ENCODE data around the gene PLEKHS1. TPM values are rescaled to one million over a fixed set of nuclear protein-coding genes. Genes with fewer than 3 reads are reported as not detected.

The PLEKHS1 gene
- total RNA-seq, 1 experiment from 2014 or later: not detected

DNA sequence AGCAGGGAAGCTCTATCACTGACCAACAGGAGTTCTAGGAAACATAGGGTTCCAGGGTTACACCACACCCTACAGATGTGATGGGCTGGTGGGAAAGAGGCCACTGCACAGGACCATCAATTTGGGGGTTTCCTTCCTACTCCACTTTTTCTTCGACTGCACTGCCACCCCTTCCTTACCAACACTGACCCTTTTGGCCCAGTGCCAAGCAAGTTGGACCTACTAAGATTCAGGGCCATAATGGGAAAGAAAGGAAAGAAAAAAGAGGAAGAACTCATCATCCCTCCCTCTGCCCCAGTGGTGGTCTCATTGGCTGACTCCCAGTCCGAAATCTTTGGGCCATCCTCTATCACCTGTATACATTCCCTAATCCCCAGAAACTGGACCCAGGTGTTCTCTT, 6.1 kb upstream of the PLEKHS1 start:
- H3K4me3 Mint-ChIP-seq: no peak overlapping the region
- Histone ChIP-seq H3K4me2 (ENCODE audit: insufficient read depth, insufficient read length, low read length) (no peak overlapping the region), H3K4me1 (ENCODE audit: insufficient read depth, low read length) (no peaks in the 10 kb centered on the region), H2AK5ac (ENCODE audit: insufficient read length, low read length) (no peak overlapping the region), H2BK120ac (ENCODE audit: low read depth, low read length, poor library complexity, severe bottlenecking) (no peak overlapping the region), H3K79me1 (ENCODE audit: insufficient read depth, low read depth, low read length, poor library complexity, severe bottlenecking) (no peaks in the 10 kb centered on the region), H3T11ph (ENCODE audit: low read length) (no peak overlapping the region), H3K9ac (ENCODE audit: extremely low read depth, insufficient read length, low read length) (no peak overlapping the region), H3K56ac (ENCODE audit: insufficient read length, low read depth, low read length) (no peak overlapping the region), H3K9me3 (ENCODE audit: control insufficient read depth, low read depth, low read length) (no peaks in the 10 kb centered on the region), H3K4ac (ENCODE audit: low read depth, low read length) (no peak overlapping the region), H3K23me2 (ENCODE audit: insufficient read length, low read depth, low read length, poor library complexity, severe bottlenecking) (no peaks in the 10 kb centered on the region), H2BK5ac (ENCODE audit: insufficient read length, low read length) (no peak overlapping the region), H2BK20ac (ENCODE audit: low read depth, low read length, poor library complexity, severe bottlenecking) (no peak overlapping the region), H4K8ac (replicated peaks; ENCODE audit: insufficient read length, low read depth, low read length) (no peak overlapping the region), H3K27ac (ENCODE audit: insufficient read length, low read depth, low read length) (no peak overlapping the region), H2AFZ (ENCODE audit: low read length) (no peak overlapping the region), H3K79me2 (ENCODE audit: insufficient read depth, low read length) (no peaks in the 10 kb centered on the region), H3K18ac (ENCODE audit: insufficient read length, low read depth, low read length) (no peak overlapping the region), H4K5ac (ENCODE audit: insufficient read length, low read depth, low read length) (no peak overlapping the region), H4K20me1 (ENCODE audit: control insufficient read depth, insufficient read depth, insufficient read length) (no peaks in the 10 kb centered on the region), H3K27me3 (ENCODE audit: insufficient read depth, low read length) (no peaks in the 10 kb centered on the region; the same call in 1 of the 2 replicates), H2BK15ac (ENCODE audit: low read depth, low read length) (no peak overlapping the region), H3K14ac (ENCODE audit: insufficient read depth, low read length) (no peak overlapping the region), H4K91ac (ENCODE audit: insufficient read length, low read depth, low read length) (no peak overlapping the region), H3K23ac (ENCODE audit: insufficient read length, low read depth, low read length) (no peak overlapping the region), H2BK12ac (ENCODE audit: insufficient read length, low read depth, low read length) (no peak overlapping the region)
- H3K9me3 Mint-ChIP-seq: no peaks in the 10 kb centered on the region; a peak in 2 of 5 replicates
- TF ChIP-seq, protein P1, sequence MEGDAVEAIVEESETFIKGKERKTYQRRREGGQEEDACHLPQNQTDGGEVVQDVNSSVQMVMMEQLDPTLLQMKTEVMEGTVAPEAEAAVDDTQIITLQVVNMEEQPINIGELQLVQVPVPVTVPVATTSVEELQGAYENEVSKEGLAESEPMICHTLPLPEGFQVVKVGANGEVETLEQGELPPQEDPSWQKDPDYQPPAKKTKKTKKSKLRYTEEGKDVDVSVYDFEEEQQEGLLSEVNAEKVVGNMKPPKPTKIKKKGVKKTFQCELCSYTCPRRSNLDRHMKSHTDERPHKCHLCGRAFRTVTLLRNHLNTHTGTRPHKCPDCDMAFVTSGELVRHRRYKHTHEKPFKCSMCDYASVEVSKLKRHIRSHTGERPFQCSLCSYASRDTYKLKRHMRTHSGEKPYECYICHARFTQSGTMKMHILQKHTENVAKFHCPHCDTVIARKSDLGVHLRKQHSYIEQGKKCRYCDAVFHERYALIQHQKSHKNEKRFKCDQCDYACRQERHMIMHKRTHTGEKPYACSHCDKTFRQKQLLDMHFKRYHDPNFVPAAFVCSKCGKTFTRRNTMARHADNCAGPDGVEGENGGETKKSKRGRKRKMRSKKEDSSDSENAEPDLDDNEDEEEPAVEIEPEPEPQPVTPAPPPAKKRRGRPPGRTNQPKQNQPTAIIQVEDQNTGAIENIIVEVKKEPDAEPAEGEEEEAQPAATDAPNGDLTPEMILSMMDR (conservative IDR thresholded peaks at IDR 0.05): no peak
- H3K36me3 Mint-ChIP-seq (ENCODE audit: insufficient read depth in 1 of 3, low read depth in 3 of 3): no peaks in the 10 kb centered on the region
- H3K27ac Mint-ChIP-seq: no peak overlapping the region
- no CpG with 5 or more reads among the region's 2 CpGs for WGBS (ENCODE audit: extremely low coverage, insufficient read length, low lambda C conversion rate)
- no peak for DNase-seq
- 0 out of 4 replicates have a peak, but pooled peaks cover 0 to 2% of the 10 kb centered on the region in 2 experiments for H3K4me1 Mint-ChIP-seq
- peaks cover 13% of the 10 kb centered on the region for H3K27me3 Mint-ChIP-seq (ENCODE audit: low read depth)
